HS-5 (cell line): Measurements from ENCODE around the gene P2RX2.
"Not testable (repeated sequence)": the region's sequence is repeated elsewhere in the genome, so short reads cannot be mapped to it uniquely, and the experiment has no call there.

Experiments
- DNase-seq: peaks from one replicate; pipeline ENCODE4 v3.0.0-alpha.2; 2012; ENCODE audit warnings: low read depth

P2RX2 gene

GRCh38 chr12:132583736-132584135 lies 34.8 kb upstream of the P2RX2 start:
- DNase-seq, result no peak

GRCh38 chr12:132584429-132584828 lies 34.1 kb upstream of the P2RX2 start:
- DNase-seq, result no peak

DNA sequence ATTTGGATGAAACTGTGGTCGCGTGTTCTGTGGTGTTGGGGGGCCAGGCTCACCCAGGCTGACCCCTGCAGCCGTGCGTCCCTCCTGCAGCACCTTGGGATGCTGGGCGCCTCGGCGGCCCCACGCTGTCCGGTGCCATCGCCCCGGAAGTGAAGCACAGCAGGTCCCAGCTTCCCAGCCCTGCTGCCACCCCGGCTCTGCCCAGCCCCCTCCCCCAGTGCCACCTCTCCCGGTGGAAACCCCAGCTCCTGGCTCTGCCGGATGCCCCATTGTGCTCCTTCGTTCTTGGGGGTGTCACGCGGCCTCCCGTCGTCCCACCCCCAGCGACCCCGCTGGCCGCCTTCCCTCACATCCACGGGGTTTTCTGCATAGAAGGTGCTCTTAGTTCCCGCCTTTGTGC lies 33.4 kb upstream of the P2RX2 start:
- no peak for DNase-seq

DNA sequence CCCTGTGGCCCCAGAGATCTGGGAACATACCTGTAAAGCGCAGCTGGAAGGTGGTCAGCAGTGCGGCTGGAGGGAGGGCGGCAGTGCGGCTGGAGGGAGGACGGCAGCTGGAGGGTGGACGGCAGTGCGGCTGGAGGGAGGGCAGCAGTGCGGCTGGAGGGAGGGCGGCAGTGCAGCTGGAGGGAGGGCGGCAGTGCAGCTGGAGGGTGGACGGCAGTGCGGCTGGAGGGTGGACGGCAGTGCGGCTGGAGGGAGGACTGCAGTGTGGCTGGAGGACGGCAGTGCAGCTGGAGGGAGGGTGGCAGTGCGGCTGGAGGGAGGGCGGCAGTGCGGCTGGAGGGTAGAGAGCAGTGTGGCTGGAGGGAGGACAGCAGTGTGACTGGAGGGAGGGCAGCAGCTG lies 31.6 kb upstream of the P2RX2 start:
- no peak for DNase-seq

DNA sequence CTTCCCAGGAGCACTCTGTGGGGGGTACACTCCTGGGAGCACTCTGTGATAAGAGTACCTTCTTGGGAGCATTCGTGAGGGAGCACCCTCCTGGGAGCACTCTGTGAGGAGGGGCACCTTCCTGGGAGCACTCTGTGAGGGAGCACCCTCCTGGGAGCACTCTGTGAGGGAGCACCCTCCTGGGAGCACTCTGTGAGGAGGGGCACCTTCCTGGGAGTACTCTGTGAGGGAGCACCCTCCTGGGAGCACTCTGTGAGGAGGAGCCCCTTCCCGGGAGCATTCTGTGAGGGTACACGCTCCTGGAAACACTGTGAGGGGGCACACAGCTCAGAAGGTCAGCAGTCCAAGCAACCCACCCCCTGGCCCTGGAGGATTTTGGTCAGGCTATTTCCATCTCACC lies 30.8 kb upstream of the P2RX2 start:
- no peak for DNase-seq

GRCh38 chr12:132588319-132588718 lies 30.3 kb upstream of the P2RX2 start:
- DNase-seq, result no peak

DNA sequence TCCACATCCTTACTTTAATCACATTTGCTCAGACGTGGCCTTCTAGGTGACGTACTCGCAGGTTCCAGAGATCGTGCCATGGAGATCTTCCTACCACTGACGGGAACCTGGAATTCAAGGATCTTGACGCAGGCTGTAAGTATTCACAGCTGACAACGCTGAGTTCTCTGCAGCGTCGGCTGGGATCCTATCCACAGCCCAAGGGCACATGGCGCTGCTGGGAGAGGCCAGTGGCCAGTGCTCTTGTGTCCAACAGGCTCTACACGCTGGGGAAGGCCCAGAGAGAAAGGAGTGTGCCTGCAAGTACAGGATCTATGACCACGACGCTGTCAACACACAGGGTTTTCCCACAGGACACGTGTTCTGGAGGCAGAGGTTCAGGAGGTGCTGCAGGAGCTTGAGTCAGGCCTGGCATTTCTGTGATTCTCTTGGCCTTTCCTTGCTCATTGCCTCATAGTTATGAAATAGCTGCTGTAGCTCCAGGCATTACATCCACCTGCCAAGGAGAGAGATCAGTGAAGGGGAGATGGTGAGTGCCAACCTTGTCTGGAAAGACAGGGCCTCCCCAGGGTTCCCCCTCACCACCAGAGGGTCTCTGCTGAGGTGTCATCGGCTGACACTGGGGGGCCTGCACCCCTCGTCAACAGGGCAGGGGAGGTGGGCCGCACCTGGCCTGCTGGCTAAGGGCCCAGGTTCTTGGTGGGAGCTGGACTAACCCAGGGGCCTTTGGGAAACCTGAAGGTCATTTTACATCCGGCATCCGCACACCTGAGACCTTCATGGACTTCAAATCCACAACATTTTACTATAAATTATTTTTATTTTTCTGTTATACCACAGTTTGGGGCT lies 29.5 kb upstream of the P2RX2 start:
- no peak for DNase-seq

- no peak for DNase-seq
Measured at GRCh38 chr12:132591107-132591935, 27.3 kb upstream of the P2RX2 start.

GRCh38 chr12:132592282-132592970 lies 26.1 kb upstream of the P2RX2 start:
- no peak for DNase-seq

- no peak for DNase-seq
Measured at GRCh38 chr12:132593071-132593470, 25.5 kb upstream of the P2RX2 start.

DNA sequence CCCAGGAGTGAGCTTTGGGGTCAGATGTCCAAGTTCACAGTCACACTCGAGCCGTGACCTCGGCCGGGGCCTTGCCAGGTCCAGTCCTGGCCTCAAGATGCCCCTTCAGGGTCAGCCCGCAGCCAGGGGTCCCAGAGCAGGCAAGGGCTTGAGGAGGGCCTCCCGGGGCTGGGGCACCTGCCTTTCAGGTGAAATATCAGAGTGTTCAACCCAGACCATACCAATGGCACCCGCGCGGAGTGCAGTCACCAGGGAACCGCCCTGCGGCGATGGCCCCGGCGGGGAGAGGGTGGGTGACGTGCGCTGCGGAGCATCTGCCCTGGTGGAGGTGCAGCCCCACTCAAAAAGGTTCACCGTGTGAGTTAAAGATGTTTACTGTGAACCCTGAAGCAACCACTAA lies 25.1 kb upstream of the P2RX2 start:
- no peak for DNase-seq

- no peak for DNase-seq
Measured at GRCh38 chr12:132593938-132594358, 24.6 kb upstream of the P2RX2 start.

DNA sequence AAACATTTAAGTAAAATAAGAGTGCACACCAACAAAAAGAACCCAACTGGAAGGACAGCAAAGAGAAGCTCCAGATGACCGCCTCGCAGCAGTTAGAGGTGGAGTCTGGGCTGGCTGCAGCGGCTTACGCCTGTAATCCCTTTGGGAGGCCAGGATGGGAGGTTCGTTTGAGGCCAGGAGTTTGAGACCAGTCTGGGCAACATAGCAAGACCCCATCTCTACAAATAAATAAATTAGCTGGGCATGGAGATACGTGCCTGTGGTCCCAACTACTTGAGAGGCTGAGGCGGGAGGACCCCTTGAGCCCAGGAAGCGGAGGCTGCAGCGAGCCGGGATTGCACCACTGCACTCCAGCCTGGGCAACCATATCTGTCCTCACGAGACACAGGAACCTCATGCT lies 23.4 kb upstream of the P2RX2 start:
- no peak for DNase-seq

DNA sequence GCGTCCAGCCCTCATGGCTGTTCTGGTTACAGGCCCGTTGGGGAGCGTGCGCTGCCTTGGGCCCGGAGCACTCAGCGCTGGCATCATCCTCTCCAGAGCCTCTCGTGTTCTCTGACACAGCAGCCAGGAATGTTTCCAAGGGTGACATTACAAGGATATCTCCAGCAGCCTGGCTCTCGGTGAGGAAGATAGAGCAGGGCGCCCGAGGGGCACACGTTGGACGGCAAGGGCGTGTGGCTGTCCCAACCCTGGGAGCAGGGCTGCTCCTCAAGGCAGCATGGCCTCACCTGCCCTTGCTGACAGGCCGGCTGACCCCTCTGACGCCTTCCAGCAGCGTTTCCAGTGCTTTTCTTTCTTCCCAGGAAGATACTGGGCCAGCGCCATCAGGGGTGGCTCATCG lies 22.6 kb upstream of the P2RX2 start:
- no peak for DNase-seq

DNA sequence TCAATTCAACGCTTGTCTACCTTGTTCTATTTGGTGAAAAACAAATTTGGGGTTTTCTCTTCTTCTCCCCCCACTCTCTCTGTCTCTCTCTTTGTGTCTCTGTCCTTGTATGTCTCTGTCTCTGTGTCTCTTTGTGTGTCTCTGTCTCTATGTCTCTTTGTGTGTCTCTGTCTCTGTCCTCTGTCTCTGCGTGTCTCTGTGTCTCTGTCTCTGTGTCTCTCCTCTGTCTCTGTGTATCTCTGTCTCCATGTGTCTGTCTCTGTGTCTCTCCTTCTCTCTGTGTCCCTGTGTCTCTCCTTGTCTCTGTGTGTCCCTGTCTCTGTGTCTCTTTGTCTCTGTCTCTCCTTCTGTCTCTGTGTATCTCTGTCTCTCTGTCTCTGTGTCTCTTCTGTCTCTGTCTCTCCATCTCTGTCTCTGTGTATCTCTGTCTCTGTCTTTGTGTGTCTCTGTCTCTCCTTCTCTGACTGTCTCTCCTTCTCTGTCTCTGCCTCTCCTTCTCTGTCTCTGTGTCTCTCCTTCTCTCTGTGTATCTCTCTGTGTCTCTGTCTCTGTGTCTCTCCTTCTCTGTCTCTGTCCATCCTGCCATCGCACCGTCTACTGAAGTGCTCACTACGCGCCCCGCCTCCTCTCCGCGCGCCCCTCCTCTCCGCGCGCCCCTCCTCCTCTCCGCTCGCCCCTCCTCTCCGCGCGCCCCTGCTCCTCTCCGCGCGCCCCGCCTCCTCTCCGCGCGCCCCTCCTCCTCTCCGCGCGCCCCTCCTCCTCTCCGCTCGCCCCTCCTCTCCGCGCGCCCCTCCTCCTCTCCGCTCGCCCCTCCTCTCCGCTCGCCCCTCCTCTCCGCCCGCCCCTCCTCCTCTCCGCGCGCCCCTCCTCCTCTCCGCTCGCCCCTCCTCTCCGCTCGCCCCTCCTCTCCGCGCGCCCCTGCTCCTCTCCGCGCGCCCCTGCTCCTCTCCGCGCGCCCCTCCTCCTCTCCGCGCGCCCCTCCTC lies 21.0 kb upstream of the P2RX2 start:
- no peak for DNase-seq

DNA sequence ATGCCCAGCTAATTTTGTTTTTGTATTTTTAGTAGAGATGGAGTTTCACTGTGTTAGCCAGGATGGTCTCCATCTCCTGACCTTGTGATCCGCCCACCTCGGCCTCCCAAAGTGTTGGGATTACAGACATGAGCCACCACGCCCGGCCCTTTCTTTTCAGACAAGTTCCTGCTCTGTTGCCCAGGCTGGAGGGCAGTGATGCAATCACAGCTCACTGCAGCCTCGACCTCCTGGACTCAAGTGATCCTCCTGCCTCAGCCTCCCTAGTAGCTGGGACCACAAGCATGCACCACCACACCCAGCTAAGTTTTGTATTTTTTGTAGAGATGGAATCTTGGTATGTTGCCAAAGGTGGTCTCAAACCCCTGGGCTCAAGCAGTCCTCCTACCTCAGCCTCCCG lies 19.1 kb upstream of the P2RX2 start:
- not testable (repeated sequence) for DNase-seq

DNA sequence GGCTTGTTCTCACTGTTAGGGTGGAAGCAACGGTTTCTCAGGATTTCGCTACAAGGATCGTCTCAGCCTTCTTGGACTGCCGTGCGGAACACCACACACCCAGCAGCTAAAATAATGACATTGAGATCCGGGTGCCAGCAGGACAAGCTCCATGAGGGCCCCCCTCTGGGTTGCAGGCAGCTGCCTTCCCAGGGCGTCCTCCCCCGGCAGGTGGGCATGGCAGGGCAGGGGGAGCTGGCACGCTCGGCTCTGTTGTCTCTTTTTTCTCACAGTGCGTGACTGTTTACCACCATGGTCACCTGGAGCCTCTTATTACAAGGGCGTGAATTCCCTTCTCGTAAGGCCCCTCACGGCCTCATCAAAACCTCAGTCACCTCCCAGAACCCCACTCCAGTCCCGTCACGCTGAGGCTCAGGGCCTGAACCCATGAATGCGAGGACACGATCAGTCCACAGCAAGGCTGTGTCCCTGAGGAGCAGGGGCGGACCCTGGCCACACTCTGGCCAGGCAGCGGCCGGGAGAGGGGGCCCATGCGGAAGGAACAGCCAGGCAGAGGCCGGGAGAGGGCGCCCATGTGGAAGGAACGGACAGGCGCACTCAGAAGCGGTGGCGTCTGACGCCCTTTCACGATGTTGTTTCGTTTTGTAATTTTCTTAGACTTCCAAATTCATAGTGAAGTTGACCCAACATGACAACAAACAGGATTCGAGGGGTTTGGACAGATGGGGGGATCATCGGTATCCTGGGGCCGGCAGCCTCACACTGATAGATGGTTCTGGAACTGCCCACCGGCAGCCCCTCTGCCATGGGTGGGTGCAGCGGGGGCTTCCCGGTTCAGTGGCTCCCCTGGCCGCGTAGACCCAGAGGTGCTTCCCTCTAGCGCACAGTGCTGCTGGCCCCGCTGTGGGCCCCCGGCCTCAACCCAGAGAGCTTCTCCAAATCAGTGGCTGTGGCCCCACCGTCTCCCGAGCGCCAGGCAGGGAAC lies 18.2 kb upstream of the P2RX2 start:
- DNase-seq, result no peak

DNA sequence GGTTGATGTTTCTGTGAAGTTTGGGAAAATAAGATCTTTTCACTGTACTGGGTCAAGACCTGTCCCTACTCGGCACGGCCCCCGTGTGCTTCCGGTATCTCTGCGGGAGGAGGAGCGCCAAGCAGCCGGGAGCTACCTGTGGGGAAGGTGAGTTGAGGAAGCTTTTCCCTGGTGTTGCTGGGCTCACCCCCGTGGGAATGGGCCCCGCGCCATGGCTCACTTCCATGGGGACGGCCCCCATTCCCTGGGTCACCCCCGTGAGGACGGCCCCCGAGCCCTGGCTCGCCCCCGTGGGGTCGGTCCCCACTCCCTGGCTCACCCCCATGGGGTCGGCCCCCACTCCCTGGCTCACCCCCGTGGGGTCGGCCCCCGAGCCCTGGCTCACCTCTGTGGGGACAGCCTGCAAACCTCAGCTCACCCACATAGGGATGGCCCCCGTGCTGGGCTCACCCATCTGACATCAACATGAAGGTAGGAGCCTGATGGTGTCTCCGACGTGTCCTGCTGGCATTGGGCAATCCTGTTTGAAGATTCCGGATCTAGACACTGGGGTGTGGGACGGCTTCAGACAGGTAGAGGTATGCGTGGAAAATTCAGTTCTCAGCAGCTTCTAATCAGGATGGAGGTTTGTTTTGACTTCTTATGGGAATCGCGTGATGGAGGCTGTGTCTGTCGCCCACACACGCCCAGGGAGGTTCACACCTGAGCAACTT lies 17.2 kb upstream of the P2RX2 start:
- no peak for DNase-seq

DNA sequence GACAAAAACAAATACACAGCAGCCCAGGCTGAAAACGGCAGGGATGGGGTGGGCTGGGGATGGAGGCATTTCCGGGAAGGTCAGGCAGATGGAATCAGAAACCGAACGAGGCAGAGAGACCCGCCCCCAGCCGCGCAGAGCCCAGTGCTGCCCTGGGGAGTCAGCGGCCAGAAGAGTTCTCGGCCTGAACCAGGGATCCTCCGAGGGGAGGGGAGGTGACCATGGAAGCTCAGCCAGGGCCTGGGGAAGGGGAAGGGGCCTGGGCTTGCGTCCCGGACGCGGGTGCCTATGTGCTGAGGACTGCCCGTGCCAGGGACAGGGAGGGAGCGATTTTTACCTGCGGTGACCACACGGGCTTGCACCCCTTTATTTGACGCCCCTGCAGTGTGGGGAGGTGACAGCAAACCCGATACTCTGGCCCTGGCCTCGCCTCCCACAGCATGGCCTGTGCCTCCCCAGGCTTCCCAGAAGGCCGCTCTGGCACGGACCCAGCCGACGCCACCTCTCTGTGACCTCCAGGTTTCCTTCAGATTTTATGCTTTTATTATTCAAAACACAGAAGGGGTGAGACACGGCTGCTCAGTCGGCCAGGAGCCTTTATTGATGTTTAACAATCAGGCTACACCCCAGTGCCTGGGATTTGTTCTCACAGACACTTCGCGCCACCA lies 15.9 kb upstream of the P2RX2 start:
- DNase-seq, result no peak
